Bronchial epithelial cell (primary cell): ENCODE results near the gene SPATA16. TPM values are rescaled to one million over a fixed set of nuclear protein-coding genes. Genes with fewer than 3 reads are reported as not detected.

Experiments
- DNase-seq: peaks from one replicate; pipeline ENCODE4 v3.0.0-alpha.2; 2010; ENCODE audit warnings: low read depth
- FAIRE-seq: peaks from 2 replicates; lab custom pipeline; 2011; peaks lifted over from hg19 to GRCh38; lab: Jason Lieb, UNC
- H3K27me3 ChIP-seq: 2 replicates; pipeline ENCODE4 v1.5.1; 2011; ENCODE audit warnings: low read length; ENCODE audit not compliant: control insufficient read depth, insufficient read depth
- H3K36me3 ChIP-seq: 2 replicates; pipeline ENCODE4 v1.5.1; 2011; ENCODE audit warnings: low read length; ENCODE audit not compliant: control insufficient read depth, insufficient read depth
- H3K4me3 ChIP-seq: 2 replicates; pipeline ENCODE4 v1.5.1; 2011; ENCODE audit warnings: mild to moderate bottlenecking, low read depth, low read length, control low read depth
- CTCF ChIP-seq: IDR thresholded peaks from 2 replicates; pipeline ENCODE4 v1.5.1; 2011; ENCODE audit warnings: mild to moderate bottlenecking, moderate library complexity, low read length, control low read depth, inconsistent platforms; ENCODE audit not compliant: insufficient read depth, severe bottlenecking
- total RNA-seq: library from RNA; depleted of rRNA; stranded (reverse); fragments of >200 nt; gene quantifications from 2 replicates; pipeline ENCODE4 v1.2.1, GENCODE V29; 2014

Gene SPATA16
- total RNA-seq, 1 donor from 2014 or later: not detected

- Histone ChIP-seq H3K27me3 (no peaks in the 10 kb centered on the region), H3K4me3 (no peak overlapping the region), H3K36me3 (no peaks in the 10 kb centered on the region)
- DNase-seq (no peak), FAIRE-seq (no peak)
- TF ChIP-seq CTCF: no peak
Observed at GRCh38 chr3:173003471-173003870, 137.6 kb downstream of the SPATA16 start.

GRCh38 chr3:173001622-173002021 lies 139.4 kb downstream of the SPATA16 start:
- FAIRE-seq: no peak
- Histone ChIP-seq H3K36me3 (no peaks in the 10 kb centered on the region), H3K27me3 (no peaks in the 10 kb centered on the region), H3K4me3 (no peak overlapping the region)
- DNase-seq: no peak
- no peak for TF ChIP-seq CTCF

- H3K27me3 ChIP-seq: no peaks in the 10 kb centered on the region
- no peaks in the 10 kb centered on the region for H3K36me3 ChIP-seq
- no peak for TF ChIP-seq CTCF
- no peak overlapping the region for H3K4me3 ChIP-seq
- no peak for DNase-seq
- FAIRE-seq: no peak
Observed at GRCh38 chr3:173000553-173000952, 140.5 kb downstream of the SPATA16 start.

GRCh38 chr3:172993412-172993811 lies 147.6 kb downstream of the SPATA16 start:
- no peaks in the 10 kb centered on the region for H3K36me3 ChIP-seq
- H3K4me3 ChIP-seq: no peak overlapping the region
- no peak for DNase-seq
- FAIRE-seq: no peak
- H3K27me3 ChIP-seq: no peaks in the 10 kb centered on the region
- no peak for TF ChIP-seq CTCF

GRCh38 chr3:172991424-172991996 lies 149.5 kb downstream of the SPATA16 start:
- Histone ChIP-seq H3K36me3 (no peaks in the 10 kb centered on the region), H3K27me3 (no peaks in the 10 kb centered on the region), H3K4me3 (no peak overlapping the region)
- no peak for TF ChIP-seq CTCF
- no peak for FAIRE-seq
- no peak for DNase-seq

GRCh38 chr3:172989373-172989772 lies 151.7 kb downstream of the SPATA16 start:
- no peak for DNase-seq
- FAIRE-seq: no peak
- H3K36me3 ChIP-seq: no peaks in the 10 kb centered on the region
- no peaks in the 10 kb centered on the region for H3K27me3 ChIP-seq
- no peak for TF ChIP-seq CTCF
- no peak overlapping the region for H3K4me3 ChIP-seq
